ENCODE data around the gene SGPL1.

The SGPL1 gene

GRCh38 chr10:70820976-70821750 is 5.4 kb downstream of the SGPL1 start:
- Histone ChIP-seq H3K9me3 (replicated peaks; ENCODE audit: low read length) (no peaks in the 10 kb centered on the region), H3K36me3 (ENCODE audit: insufficient read depth, low read length) (peaks cover 28% of the 10 kb centered on the region), H3K27me3 (ENCODE audit: control insufficient read depth, insufficient read depth, low read length) (no peaks in the 10 kb centered on the region), H3K9ac (ENCODE audit: low read depth, low read length) (no peak overlapping the region), H3K4me2 (ENCODE audit: low read length) (no peak overlapping the region), H3K4me3 (ENCODE audit: low read length) (no peak overlapping the region), H3K4me1 (ENCODE audit: control insufficient read depth, insufficient read depth, low read length) (peaks cover 11% of the 10 kb centered on the region)

GRCh38 chr10:70822076-70822820 is 6.5 kb downstream of the SGPL1 start:
- Histone ChIP-seq H3K9ac (ENCODE audit: low read depth, low read length) (no peak overlapping the region), H3K27me3 (ENCODE audit: control insufficient read depth, insufficient read depth, low read length) (no peaks in the 10 kb centered on the region), H3K4me3 (ENCODE audit: low read length) (no peak overlapping the region), H3K36me3 (ENCODE audit: insufficient read depth, low read length) (peaks cover 28% of the 10 kb centered on the region), H3K9me3 (replicated peaks; ENCODE audit: low read length) (no peaks in the 10 kb centered on the region), H3K4me1 (ENCODE audit: control insufficient read depth, insufficient read depth, low read length) (peaks cover 13% of the 10 kb centered on the region), H3K4me2 (ENCODE audit: low read length) (no peak overlapping the region)

GRCh38 chr10:70827086-70827757 is 11.5 kb downstream of the SGPL1 start:
- Histone ChIP-seq H3K36me3 (ENCODE audit: insufficient read depth, low read length) (peaks cover 4% of the 10 kb centered on the region), H3K27me3 (ENCODE audit: control insufficient read depth, insufficient read depth, low read length) (no peaks in the 10 kb centered on the region), H3K4me2 (ENCODE audit: low read length) (peak overlapping the region; percentile 46), H3K9me3 (replicated peaks; ENCODE audit: low read length) (no peaks in the 10 kb centered on the region), H3K4me3 (ENCODE audit: low read length) (no peak overlapping the region), H3K9ac (ENCODE audit: low read depth, low read length) (peak overlapping the region; percentile 29), H3K4me1 (ENCODE audit: control insufficient read depth, insufficient read depth, low read length) (peaks cover 28% of the 10 kb centered on the region)

- H3K4me1 ChIP-seq (ENCODE audit: control insufficient read depth, insufficient read depth, low read length) = peaks cover 43% of the 10 kb centered on the region
- no peak overlapping the region for H3K9ac ChIP-seq (ENCODE audit: low read depth, low read length)
- no peak overlapping the region for H3K4me2 ChIP-seq (ENCODE audit: low read length)
- no peak overlapping the region for H3K4me3 ChIP-seq (ENCODE audit: low read length)
- H3K36me3 ChIP-seq (ENCODE audit: insufficient read depth, low read length) = peaks cover 4% of the 10 kb centered on the region
- no peaks in the 10 kb centered on the region for H3K9me3 ChIP-seq (replicated peaks; ENCODE audit: low read length)
- H3K27me3 ChIP-seq (ENCODE audit: control insufficient read depth, insufficient read depth, low read length) = no peaks in the 10 kb centered on the region
Observed at GRCh38 chr10:70828923-70829322, 13.2 kb downstream of the SGPL1 start.

GRCh38 chr10:70829543-70829942 is 13.8 kb downstream of the SGPL1 start:
- no peak overlapping the region for H3K4me2 ChIP-seq (ENCODE audit: low read length)
- H3K36me3 ChIP-seq (ENCODE audit: insufficient read depth, low read length) = peaks cover 4% of the 10 kb centered on the region
- H3K9me3 ChIP-seq (replicated peaks; ENCODE audit: low read length) = no peaks in the 10 kb centered on the region
- H3K9ac ChIP-seq (ENCODE audit: low read depth, low read length) = no peak overlapping the region
- no peaks in the 10 kb centered on the region for H3K27me3 ChIP-seq (ENCODE audit: control insufficient read depth, insufficient read depth, low read length)
- no peak overlapping the region for H3K4me3 ChIP-seq (ENCODE audit: low read length)
- H3K4me1 ChIP-seq (ENCODE audit: control insufficient read depth, insufficient read depth, low read length) = peaks cover 49% of the 10 kb centered on the region

- no peaks in the 10 kb centered on the region for H3K27me3 ChIP-seq (ENCODE audit: control insufficient read depth, insufficient read depth, low read length)
- H3K9me3 ChIP-seq (replicated peaks; ENCODE audit: low read length) = no peaks in the 10 kb centered on the region
- no peak overlapping the region for H3K9ac ChIP-seq (ENCODE audit: low read depth, low read length)
- peaks cover 55% of the 10 kb centered on the region for H3K4me1 ChIP-seq (ENCODE audit: control insufficient read depth, insufficient read depth, low read length)
- no peak overlapping the region for H3K4me2 ChIP-seq (ENCODE audit: low read length)
- H3K36me3 ChIP-seq (ENCODE audit: insufficient read depth, low read length) = peaks cover 4% of the 10 kb centered on the region
- no peak overlapping the region for H3K4me3 ChIP-seq (ENCODE audit: low read length)
Observed at GRCh38 chr10:70830164-70830563, 14.4 kb downstream of the SGPL1 start.

- H3K4me2 ChIP-seq (ENCODE audit: low read length) = peak overlapping the region; percentile 73
- H3K27me3 ChIP-seq (ENCODE audit: control insufficient read depth, insufficient read depth, low read length) = no peaks in the 10 kb centered on the region
- H3K36me3 ChIP-seq (ENCODE audit: insufficient read depth, low read length) = peaks cover 4% of the 10 kb centered on the region
- peaks cover 61% of the 10 kb centered on the region for H3K4me1 ChIP-seq (ENCODE audit: control insufficient read depth, insufficient read depth, low read length)
- no peaks in the 10 kb centered on the region for H3K9me3 ChIP-seq (replicated peaks; ENCODE audit: low read length)
- no peak overlapping the region for H3K4me3 ChIP-seq (ENCODE audit: low read length)
- peak overlapping the region; percentile 58 for H3K9ac ChIP-seq (ENCODE audit: low read depth, low read length)
Observed at GRCh38 chr10:70832221-70832620, 16.5 kb downstream of the SGPL1 start.

- H3K4me1 ChIP-seq (ENCODE audit: control insufficient read depth, insufficient read depth, low read length) = peaks cover 54% of the 10 kb centered on the region
- H3K4me3 ChIP-seq (ENCODE audit: low read length) = peak overlapping the region; percentile 32
- H3K27me3 ChIP-seq (ENCODE audit: control insufficient read depth, insufficient read depth, low read length) = no peaks in the 10 kb centered on the region
- peaks cover 9% of the 10 kb centered on the region for H3K36me3 ChIP-seq (ENCODE audit: insufficient read depth, low read length)
- peak overlapping the region; percentile 73 for H3K4me2 ChIP-seq (ENCODE audit: low read length)
- peak overlapping the region; percentile 74 for H3K9ac ChIP-seq (ENCODE audit: low read depth, low read length)
- H3K9me3 ChIP-seq (replicated peaks; ENCODE audit: low read length) = no peaks in the 10 kb centered on the region
Observed at GRCh38 chr10:70832852-70833528, 17.2 kb downstream of the SGPL1 start.

- no peaks in the 10 kb centered on the region for H3K9me3 ChIP-seq (replicated peaks; ENCODE audit: low read length)
- no peaks in the 10 kb centered on the region for H3K27me3 ChIP-seq (ENCODE audit: control insufficient read depth, insufficient read depth, low read length)
- H3K4me3 ChIP-seq (ENCODE audit: low read length) = no peak overlapping the region
- peak overlapping the region; percentile 73 for H3K4me2 ChIP-seq (ENCODE audit: low read length)
- H3K4me1 ChIP-seq (ENCODE audit: control insufficient read depth, insufficient read depth, low read length) = peaks cover 60% of the 10 kb centered on the region
- peaks cover 9% of the 10 kb centered on the region for H3K36me3 ChIP-seq (ENCODE audit: insufficient read depth, low read length)
- H3K9ac ChIP-seq (ENCODE audit: low read depth, low read length) = peak overlapping the region; percentile 74
Observed at GRCh38 chr10:70833601-70834000, 17.9 kb downstream of the SGPL1 start.

GRCh38 chr10:70834021-70834420 is 18.3 kb downstream of the SGPL1 start:
- no peaks in the 10 kb centered on the region for H3K27me3 ChIP-seq (ENCODE audit: control insufficient read depth, insufficient read depth, low read length)
- peaks cover 60% of the 10 kb centered on the region for H3K4me1 ChIP-seq (ENCODE audit: control insufficient read depth, insufficient read depth, low read length)
- no peak overlapping the region for H3K4me3 ChIP-seq (ENCODE audit: low read length)
- no peaks in the 10 kb centered on the region for H3K9me3 ChIP-seq (replicated peaks; ENCODE audit: low read length)
- H3K4me2 ChIP-seq (ENCODE audit: low read length) = peak overlapping the region; percentile 73
- H3K9ac ChIP-seq (ENCODE audit: low read depth, low read length) = peak overlapping the region; percentile 74
- H3K36me3 ChIP-seq (ENCODE audit: insufficient read depth, low read length) = peaks cover 9% of the 10 kb centered on the region
